ENCODE results near the gene COX4I1. TPM values are rescaled to one million over a fixed set of nuclear protein-coding genes. Genes with fewer than 3 reads are reported as not detected.

COX4I1 gene
- total RNA-seq, 4 donors from 2014 or later: 516 to 726 (median 632) TPM

DNA sequence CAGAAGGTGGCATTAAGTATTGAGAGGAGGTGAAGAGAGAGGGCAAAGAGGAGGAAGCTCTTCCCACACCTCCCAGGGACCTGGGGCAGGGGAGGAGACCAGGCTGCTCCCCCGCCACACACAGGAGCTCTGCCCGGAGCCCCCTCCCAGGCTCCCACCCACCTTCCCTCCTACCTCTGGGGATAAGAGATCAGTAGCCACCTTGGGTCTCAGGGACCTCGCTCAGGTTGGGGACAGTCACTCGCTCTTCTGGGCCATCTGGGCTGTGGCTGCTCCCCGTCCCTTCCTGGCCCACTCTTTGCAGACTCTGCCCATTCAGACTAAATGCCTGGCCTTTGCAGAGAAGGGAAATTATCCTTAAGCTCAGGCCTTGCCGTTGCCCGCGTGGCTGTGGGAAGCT is 33.7 kb upstream of the COX4I1 start:
- Histone ChIP-seq H3K27ac (no peak overlapping the region), H3K36me3 (no peaks in the 10 kb centered on the region), H3K9me3 (no peaks in the 10 kb centered on the region), H3K27me3 (no peaks in the 10 kb centered on the region), H3K4me1 (no peaks in the 10 kb centered on the region), H3K4me3 (replicated peaks in 1 of 3) (no peak overlapping the region)
- 74 to 82% methylated on average over 7 to 8 of the region's 8 CpGs for WGBS, 2 donors
- TF ChIP-seq, protein P1, sequence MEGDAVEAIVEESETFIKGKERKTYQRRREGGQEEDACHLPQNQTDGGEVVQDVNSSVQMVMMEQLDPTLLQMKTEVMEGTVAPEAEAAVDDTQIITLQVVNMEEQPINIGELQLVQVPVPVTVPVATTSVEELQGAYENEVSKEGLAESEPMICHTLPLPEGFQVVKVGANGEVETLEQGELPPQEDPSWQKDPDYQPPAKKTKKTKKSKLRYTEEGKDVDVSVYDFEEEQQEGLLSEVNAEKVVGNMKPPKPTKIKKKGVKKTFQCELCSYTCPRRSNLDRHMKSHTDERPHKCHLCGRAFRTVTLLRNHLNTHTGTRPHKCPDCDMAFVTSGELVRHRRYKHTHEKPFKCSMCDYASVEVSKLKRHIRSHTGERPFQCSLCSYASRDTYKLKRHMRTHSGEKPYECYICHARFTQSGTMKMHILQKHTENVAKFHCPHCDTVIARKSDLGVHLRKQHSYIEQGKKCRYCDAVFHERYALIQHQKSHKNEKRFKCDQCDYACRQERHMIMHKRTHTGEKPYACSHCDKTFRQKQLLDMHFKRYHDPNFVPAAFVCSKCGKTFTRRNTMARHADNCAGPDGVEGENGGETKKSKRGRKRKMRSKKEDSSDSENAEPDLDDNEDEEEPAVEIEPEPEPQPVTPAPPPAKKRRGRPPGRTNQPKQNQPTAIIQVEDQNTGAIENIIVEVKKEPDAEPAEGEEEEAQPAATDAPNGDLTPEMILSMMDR (IDR thresholded peaks at IDR 0.05): no peak
- no peak for TF ChIP-seq POLR2A (IDR thresholded peaks at IDR 0.05)
- intact Hi-C loops (cut with DNase I): no loop called here
- DNase-seq: no peak

DNA sequence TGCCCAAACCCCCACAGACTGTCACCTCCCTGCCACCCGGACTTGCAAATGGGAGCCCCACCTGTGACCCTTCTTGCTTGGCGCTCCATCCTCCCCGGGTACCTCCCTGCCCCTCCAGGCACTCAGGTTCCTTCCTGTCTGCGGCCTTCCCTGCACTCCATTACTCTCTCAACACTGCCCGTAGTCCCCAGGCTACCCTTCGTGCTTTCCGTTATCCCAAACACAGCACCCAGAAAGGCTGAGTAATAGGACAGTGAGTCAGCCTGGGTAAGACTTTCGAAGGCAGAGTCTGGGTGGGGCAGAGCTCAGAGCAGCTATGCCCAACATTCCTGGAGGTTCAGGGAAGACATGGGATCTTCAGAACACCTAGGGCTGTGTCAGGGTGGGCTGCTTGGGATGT is 32.0 kb upstream of the COX4I1 start:
- WGBS, 2 donors: 69 to 75% methylated on average over 8 of the region's 8 CpGs
- no peak for DNase-seq
- TF ChIP-seq, protein P1 (IDR thresholded peaks at IDR 0.05): no peak
- no peak for TF ChIP-seq POLR2A (IDR thresholded peaks at IDR 0.05)
- Histone ChIP-seq H3K27ac (no peak overlapping the region), H3K9me3 (no peaks in the 10 kb centered on the region), H3K27me3 (no peaks in the 10 kb centered on the region), H3K4me3 (replicated peaks in 1 of 3) (no peak overlapping the region), H3K4me1 (no peaks in the 10 kb centered on the region), H3K36me3 (no peaks in the 10 kb centered on the region)
- intact Hi-C loops (cut with DNase I): no loop called here

DNA sequence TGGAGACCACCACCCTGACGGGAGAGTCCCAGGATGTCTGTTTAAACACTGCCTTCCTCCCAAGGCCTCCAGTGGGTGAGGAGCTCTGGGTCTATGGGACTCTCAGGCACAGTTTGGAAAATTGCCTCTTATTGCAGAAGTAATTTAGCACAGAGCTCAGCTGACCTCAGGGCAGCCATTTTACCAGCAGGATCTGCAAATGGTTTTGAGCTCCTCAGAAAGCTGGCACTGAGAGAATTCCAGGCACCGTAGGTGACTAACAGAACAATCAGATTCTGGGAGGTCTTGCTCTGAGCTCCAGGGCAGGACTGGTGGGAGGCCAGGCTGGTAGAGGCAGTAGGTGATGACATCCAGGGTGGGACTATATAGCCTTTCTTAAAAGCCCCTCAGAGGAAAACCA is 31.3 kb upstream of the COX4I1 start:
- 47 to 63% methylated on average over 2 of the region's 2 CpGs for WGBS, 2 donors
- H3K9me3 ChIP-seq: no peaks in the 10 kb centered on the region
- H3K36me3 ChIP-seq: no peaks in the 10 kb centered on the region
- no peaks in the 10 kb centered on the region for H3K4me1 ChIP-seq
- no peak overlapping the region for H3K27ac ChIP-seq
- no peaks in the 10 kb centered on the region for H3K27me3 ChIP-seq
- DNase-seq: no peak
- intact Hi-C loops (cut with DNase I): no loop called here
- no peak overlapping the region for H3K4me3 ChIP-seq (replicated peaks in 1 of 3)
- no peak for TF ChIP-seq POLR2A (IDR thresholded peaks at IDR 0.05)
- TF ChIP-seq, protein P1 (IDR thresholded peaks at IDR 0.05): no peak

DNA sequence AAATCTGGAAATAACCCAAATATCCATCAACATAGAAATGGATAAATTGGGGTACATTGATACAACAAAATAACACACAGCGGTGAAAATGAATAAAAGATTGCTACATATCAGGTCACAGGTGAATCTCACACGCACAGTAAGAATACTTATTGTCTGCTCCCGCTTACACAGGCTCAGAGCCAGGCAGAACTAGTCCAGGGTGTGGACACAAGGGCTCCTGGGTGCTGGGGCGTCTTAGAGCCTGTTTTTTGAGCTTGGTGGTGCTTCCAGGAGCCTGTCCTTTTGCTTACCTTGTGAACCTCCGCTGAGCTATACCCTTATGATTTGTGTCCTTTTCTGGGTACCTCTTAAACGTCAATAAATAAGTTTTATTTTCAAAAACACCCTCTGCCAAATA is 28.8 kb upstream of the COX4I1 start:
- no peak for TF ChIP-seq POLR2A (IDR thresholded peaks at IDR 0.05)
- TF ChIP-seq, protein P1 (IDR thresholded peaks at IDR 0.05): no peak
- intact Hi-C loops (cut with DNase I): no loop called here
- H3K27ac ChIP-seq: no peak overlapping the region
- 94 to 95% methylated on average over 6 of the region's 6 CpGs for WGBS, 2 donors
- DNase-seq: no peak
- no peaks in the 10 kb centered on the region for H3K9me3 ChIP-seq
- no peaks in the 10 kb centered on the region for H3K27me3 ChIP-seq
- no peaks in the 10 kb centered on the region for H3K36me3 ChIP-seq
- H3K4me1 ChIP-seq: no peaks in the 10 kb centered on the region
- H3K4me3 ChIP-seq (replicated peaks in 1 of 3): no peak overlapping the region

DNA sequence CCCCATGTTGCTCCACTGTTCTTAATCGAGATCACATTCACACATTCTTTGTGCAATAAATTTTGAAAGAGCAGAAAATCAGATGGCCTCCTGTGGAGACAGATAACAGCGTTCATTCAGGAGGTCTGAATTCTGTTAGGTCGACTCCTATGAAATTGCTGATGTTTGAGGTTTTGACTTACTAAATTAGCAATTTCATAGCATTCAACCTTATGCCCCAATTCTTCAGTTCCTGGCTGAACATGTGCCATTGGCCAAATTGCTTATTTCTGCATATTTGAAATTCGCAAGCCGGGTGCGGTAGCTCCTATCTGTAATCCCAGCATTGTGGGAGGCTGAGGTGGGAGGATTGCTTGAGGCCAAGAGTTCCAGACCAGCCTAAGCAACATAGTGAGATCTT is 26.5 kb upstream of the COX4I1 start:
- no peaks in the 10 kb centered on the region for H3K9me3 ChIP-seq
- no peaks in the 10 kb centered on the region for H3K4me1 ChIP-seq
- peaks cover 2 to 7% of the 10 kb centered on the region in 2 donors for H3K36me3 ChIP-seq
- no peak for TF ChIP-seq POLR2A (IDR thresholded peaks at IDR 0.05)
- TF ChIP-seq, protein P1 (IDR thresholded peaks at IDR 0.05): no peak
- WGBS, 2 donors: 97 to 98% methylated on average over 6 of the region's 6 CpGs
- intact Hi-C loops (cut with DNase I): no loop called here
- H3K4me3 ChIP-seq (replicated peaks in 1 of 3): no peak overlapping the region
- H3K27ac ChIP-seq: no peak overlapping the region
- H3K27me3 ChIP-seq: no peaks in the 10 kb centered on the region
- DNase-seq: no peak

All from thyroid gland (tissue), 4 donors.